ENCODE measurements around the gene AGGF1.

DNA sequence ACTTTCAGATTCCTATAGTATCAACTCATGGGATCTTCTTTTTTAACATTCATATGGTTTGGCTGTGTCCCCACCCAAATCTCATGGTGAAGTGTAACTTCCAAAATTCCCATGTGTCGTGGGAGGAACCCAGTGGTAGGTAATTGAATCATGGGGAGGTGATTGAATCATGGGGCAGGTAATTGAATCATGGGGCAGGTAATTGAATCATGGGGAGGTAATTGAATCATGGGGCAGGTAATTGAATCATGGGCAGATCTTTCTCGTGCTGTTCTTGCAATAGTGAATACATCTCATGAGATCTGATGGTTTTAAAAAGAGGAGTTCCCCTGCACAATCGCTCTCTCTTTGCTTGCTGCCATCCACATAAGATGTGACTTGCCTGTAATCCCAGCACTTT is 21.8 kb upstream of the AGGF1 start:
- TF ChIP-seq, protein P1, sequence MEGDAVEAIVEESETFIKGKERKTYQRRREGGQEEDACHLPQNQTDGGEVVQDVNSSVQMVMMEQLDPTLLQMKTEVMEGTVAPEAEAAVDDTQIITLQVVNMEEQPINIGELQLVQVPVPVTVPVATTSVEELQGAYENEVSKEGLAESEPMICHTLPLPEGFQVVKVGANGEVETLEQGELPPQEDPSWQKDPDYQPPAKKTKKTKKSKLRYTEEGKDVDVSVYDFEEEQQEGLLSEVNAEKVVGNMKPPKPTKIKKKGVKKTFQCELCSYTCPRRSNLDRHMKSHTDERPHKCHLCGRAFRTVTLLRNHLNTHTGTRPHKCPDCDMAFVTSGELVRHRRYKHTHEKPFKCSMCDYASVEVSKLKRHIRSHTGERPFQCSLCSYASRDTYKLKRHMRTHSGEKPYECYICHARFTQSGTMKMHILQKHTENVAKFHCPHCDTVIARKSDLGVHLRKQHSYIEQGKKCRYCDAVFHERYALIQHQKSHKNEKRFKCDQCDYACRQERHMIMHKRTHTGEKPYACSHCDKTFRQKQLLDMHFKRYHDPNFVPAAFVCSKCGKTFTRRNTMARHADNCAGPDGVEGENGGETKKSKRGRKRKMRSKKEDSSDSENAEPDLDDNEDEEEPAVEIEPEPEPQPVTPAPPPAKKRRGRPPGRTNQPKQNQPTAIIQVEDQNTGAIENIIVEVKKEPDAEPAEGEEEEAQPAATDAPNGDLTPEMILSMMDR (IDR thresholded peaks at IDR 0.05) = no peak
- no peak for TF ChIP-seq POLR2AphosphoS5 (IDR thresholded peaks at IDR 0.05; ENCODE audit: insufficient read depth in 1 of 2, low read depth in 1 of 2)

All from vagina (tissue), 2 donors.